Muscle layer of colon (tissue), 2 donors: ENCODE results near the gene SLC13A3.

Experiments used
- H3K27ac ChIP-seq: one replicate; pipeline ENCODE4 v1.7.0; 2013; ENCODE audit warnings: low read depth, mild to moderate bottlenecking, low read length, moderate library complexity
- H3K27me3 ChIP-seq, 2 donors: one replicate each; pipeline ENCODE4 v1.7.0; 2013; ENCODE audit warnings: low read length in 2 of 2, mild to moderate bottlenecking in 2 of 2; ENCODE audit not compliant: insufficient read depth in 2 of 2, control insufficient read depth in 1 of 2
- H3K36me3 ChIP-seq: one replicate; pipeline ENCODE4 v1.7.0; 2013; ENCODE audit warnings: mild to moderate bottlenecking, low read length; ENCODE audit not compliant: insufficient read depth
- H3K4me1 ChIP-seq: one replicate; pipeline ENCODE4 v1.7.0; 2013; ENCODE audit warnings: mild to moderate bottlenecking, low read length; ENCODE audit not compliant: insufficient read depth
- H3K4me3 ChIP-seq, 2 donors: one replicate each; pipeline ENCODE4 v1.7.0; 2013; ENCODE audit warnings: low read length in 2 of 2, low read depth in 1 of 2, mild to moderate bottlenecking in 1 of 2, moderate library complexity in 1 of 2
- H3K9ac ChIP-seq: one replicate; pipeline ENCODE4 v1.7.0; 2013; ENCODE audit warnings: low read length
- H3K9me3 ChIP-seq: one replicate; pipeline ENCODE4 v1.7.0; 2013; ENCODE audit warnings: mild to moderate bottlenecking, low read length
- donor health status: abdominal sarcoma.
- donor health status: Adenocarcinoma of cecum.

Gene SLC13A3

GRCh38 chr20:46638898-46639274 lies 12.4 kb downstream of the SLC13A3 start:
- no peaks in the 10 kb centered on the region for H3K9me3 ChIP-seq
- no peaks in the 10 kb centered on the region for H3K36me3 ChIP-seq
- no peak overlapping the region for H3K4me3 ChIP-seq
- no peaks in the 10 kb centered on the region for H3K4me1 ChIP-seq
- no peaks in the 10 kb centered on the region for H3K27me3 ChIP-seq
- H3K27ac ChIP-seq = no peak overlapping the region
- no peak overlapping the region for H3K9ac ChIP-seq

DNA sequence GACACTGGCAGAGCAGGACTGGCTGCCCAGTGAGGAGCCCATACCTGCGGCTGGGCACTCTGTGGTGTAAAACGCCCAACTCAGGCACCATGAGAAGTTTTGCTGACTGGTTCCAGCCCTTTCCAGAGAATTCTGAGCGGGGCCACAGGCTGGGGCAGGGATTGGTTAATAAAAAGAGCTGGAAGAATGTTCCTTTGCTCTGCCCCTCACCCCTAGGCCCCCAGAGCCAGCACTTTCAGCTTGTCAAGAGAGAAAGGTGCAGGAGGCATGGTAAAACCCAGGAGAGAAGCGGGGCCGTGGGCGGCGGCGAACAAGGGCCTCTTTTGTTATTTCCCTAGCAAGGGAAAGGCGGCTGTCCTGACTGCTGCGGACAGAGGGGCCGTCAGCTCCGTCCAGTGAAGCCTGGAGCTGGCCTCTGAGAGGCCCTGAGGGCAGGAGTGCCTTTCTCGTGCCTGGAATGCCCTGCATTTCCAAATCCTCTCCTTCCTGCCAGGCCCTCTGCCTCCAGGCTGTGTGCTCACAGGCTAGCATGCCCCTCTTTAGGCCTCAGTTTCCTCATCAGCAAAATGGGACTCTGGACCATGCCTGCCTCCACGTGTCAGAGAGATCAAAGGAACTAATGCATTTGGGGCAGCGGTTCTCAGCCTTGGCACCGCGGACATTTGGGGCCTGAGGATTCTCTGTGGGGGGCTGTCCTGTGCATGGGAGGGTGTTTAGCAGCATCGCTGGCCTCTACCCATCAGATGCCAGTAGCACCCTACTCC lies 12.9 kb downstream of the SLC13A3 start:
- H3K9me3 ChIP-seq = no peaks in the 10 kb centered on the region
- H3K4me1 ChIP-seq = no peaks in the 10 kb centered on the region
- H3K36me3 ChIP-seq = no peaks in the 10 kb centered on the region
- H3K9ac ChIP-seq = no peak overlapping the region
- no peak overlapping the region for H3K4me3 ChIP-seq
- no peaks in the 10 kb centered on the region for H3K27me3 ChIP-seq
- H3K27ac ChIP-seq = no peak overlapping the region

DNA sequence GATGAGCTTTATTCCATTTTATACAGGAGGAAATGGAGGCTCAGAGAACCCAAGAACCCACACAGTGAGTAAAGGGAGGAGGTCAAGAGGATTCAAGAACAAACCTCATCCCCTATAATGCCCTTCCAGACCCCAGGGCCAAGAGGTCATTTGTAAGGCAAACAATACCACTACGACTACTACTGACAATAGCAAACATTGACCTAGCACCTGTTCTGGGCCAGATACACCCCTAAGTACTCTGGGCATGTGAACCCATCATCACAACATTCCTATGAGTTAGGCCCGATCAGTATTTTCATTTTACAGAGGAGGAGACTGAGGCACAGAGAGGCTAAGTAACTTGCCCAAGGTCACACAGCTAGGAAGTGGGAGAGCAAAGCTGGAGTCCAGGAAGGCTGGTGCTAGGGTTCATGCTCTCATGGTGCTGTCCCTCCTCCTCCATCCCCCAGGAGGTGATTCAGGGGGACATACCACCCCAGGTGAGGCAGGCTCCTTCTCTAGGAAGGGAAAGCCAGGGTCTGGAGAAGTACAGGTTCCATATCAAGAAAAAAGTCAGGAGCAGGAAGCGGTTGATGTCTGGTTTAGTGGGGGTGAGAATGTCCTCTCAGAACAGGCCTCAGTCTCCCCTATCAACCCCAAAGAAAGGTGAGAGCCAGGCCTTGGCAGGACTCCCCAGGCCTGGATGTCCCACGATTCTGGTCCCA lies 13.7 kb downstream of the SLC13A3 start:
- H3K4me3 ChIP-seq = no peak overlapping the region
- H3K4me1 ChIP-seq = no peaks in the 10 kb centered on the region
- no peak overlapping the region for H3K9ac ChIP-seq
- H3K36me3 ChIP-seq = no peaks in the 10 kb centered on the region
- H3K9me3 ChIP-seq = no peaks in the 10 kb centered on the region
- no peak overlapping the region for H3K27ac ChIP-seq
- no peaks in the 10 kb centered on the region for H3K27me3 ChIP-seq

GRCh38 chr20:46637020-46637419 lies 14.2 kb downstream of the SLC13A3 start:
- no peak overlapping the region for H3K27ac ChIP-seq
- no peak overlapping the region for H3K4me3 ChIP-seq
- no peaks in the 10 kb centered on the region for H3K4me1 ChIP-seq
- H3K36me3 ChIP-seq = no peaks in the 10 kb centered on the region
- H3K27me3 ChIP-seq = no peaks in the 10 kb centered on the region
- no peak overlapping the region for H3K9ac ChIP-seq
- H3K9me3 ChIP-seq = no peaks in the 10 kb centered on the region

- H3K4me3 ChIP-seq = no peak overlapping the region
- no peaks in the 10 kb centered on the region for H3K9me3 ChIP-seq
- H3K9ac ChIP-seq = no peak overlapping the region
- H3K27me3 ChIP-seq = no peaks in the 10 kb centered on the region
- no peaks in the 10 kb centered on the region for H3K4me1 ChIP-seq
- no peaks in the 10 kb centered on the region for H3K36me3 ChIP-seq
- no peak overlapping the region for H3K27ac ChIP-seq
Observed at GRCh38 chr20:46636514-46636913, 14.7 kb downstream of the SLC13A3 start.

- Histone ChIP-seq H3K27ac (no peak overlapping the region), H3K9ac (no peak overlapping the region), H3K27me3 (no peaks in the 10 kb centered on the region), H3K4me3 (no peak overlapping the region), H3K9me3 (no peaks in the 10 kb centered on the region), H3K4me1 (no peaks in the 10 kb centered on the region), H3K36me3 (no peaks in the 10 kb centered on the region)
Observed at GRCh38 chr20:46635514-46636136, 15.6 kb downstream of the SLC13A3 start.

GRCh38 chr20:46634528-46634927 lies 16.7 kb downstream of the SLC13A3 start:
- no peaks in the 10 kb centered on the region for H3K27me3 ChIP-seq
- no peak overlapping the region for H3K4me3 ChIP-seq
- H3K9me3 ChIP-seq = no peaks in the 10 kb centered on the region
- H3K9ac ChIP-seq = no peak overlapping the region
- H3K4me1 ChIP-seq = no peaks in the 10 kb centered on the region
- H3K27ac ChIP-seq = no peak overlapping the region
- no peaks in the 10 kb centered on the region for H3K36me3 ChIP-seq

DNA sequence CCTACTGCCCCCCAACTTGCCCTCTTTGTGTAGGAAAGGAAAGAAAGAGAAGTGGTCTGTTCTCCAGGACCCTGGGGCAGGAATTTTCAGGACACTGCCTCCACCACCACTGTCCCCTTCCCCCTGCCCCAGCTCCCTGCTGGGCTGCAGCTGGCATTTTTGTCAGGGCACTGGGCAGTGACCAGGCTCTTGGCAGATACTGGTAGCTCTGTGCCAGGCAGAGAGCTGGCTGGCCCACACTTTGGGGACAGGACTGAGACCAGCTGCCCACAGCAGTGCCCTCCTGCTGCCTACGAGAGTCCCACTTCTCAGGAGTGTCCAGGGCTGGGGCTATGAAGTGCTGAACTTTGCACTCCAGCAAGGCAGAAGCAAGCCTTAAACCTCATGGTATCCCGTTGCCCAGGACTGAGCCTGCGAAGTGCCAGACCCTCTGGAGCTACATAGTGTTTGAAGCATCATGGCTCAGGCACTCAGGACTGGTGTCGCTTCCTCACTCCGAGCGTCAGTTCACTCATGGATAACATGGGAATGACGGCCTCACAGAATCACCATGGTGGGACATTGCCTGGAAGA lies 19.3 kb downstream of the SLC13A3 start:
- no peak overlapping the region for H3K9ac ChIP-seq
- H3K27ac ChIP-seq = no peak overlapping the region
- H3K36me3 ChIP-seq = no peaks in the 10 kb centered on the region
- H3K27me3 ChIP-seq = no peaks in the 10 kb centered on the region
- no peaks in the 10 kb centered on the region for H3K9me3 ChIP-seq
- H3K4me3 ChIP-seq = no peak overlapping the region
- no peaks in the 10 kb centered on the region for H3K4me1 ChIP-seq

- H3K27ac ChIP-seq = no peak overlapping the region
- no peaks in the 10 kb centered on the region for H3K36me3 ChIP-seq
- H3K4me3 ChIP-seq = no peak overlapping the region
- H3K27me3 ChIP-seq = no peaks in the 10 kb centered on the region
- H3K9ac ChIP-seq = no peak overlapping the region
- H3K4me1 ChIP-seq = no peaks in the 10 kb centered on the region
- H3K9me3 ChIP-seq = no peaks in the 10 kb centered on the region
Observed at GRCh38 chr20:46631212-46631869, 19.9 kb downstream of the SLC13A3 start.

DNA sequence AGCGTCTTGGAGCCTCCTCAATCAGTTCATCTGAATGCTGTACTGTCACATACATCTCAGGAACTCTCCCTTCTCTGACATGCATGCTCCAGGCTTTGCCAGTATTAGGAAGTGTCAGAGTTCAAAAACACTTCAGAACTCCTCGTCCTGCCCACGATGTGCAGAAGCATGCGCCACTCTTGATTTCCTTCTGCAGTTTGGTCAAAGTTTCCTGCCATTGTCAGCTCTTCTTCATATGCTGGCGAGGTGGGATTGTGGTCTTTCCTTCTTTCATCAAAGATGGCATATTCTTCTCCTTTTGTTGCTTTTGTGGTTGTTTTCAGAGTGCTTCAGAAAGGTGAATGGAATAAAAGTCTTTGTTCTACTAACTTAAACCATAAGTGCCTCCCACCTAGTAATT lies 21.0 kb downstream of the SLC13A3 start:
- H3K9ac ChIP-seq = no peak overlapping the region
- no peak overlapping the region for H3K27ac ChIP-seq
- H3K36me3 ChIP-seq = no peaks in the 10 kb centered on the region
- H3K4me1 ChIP-seq = no peaks in the 10 kb centered on the region
- H3K4me3 ChIP-seq = no peak overlapping the region
- H3K9me3 ChIP-seq = no peaks in the 10 kb centered on the region
- H3K27me3 ChIP-seq = no peaks in the 10 kb centered on the region

GRCh38 chr20:46629341-46629740 lies 21.9 kb downstream of the SLC13A3 start:
- Histone ChIP-seq H3K27me3 (no peaks in the 10 kb centered on the region), H3K27ac (no peak overlapping the region), H3K4me1 (no peaks in the 10 kb centered on the region), H3K9me3 (no peaks in the 10 kb centered on the region), H3K4me3 (no peak overlapping the region), H3K36me3 (no peaks in the 10 kb centered on the region), H3K9ac (no peak overlapping the region)
